Measurements from ENCODE around the gene BBS10.
"Not testable (repeated sequence)": the region's sequence is repeated elsewhere in the genome, so short reads cannot be mapped to it uniquely, and the experiment has no call there.

Gene BBS10

DNA sequence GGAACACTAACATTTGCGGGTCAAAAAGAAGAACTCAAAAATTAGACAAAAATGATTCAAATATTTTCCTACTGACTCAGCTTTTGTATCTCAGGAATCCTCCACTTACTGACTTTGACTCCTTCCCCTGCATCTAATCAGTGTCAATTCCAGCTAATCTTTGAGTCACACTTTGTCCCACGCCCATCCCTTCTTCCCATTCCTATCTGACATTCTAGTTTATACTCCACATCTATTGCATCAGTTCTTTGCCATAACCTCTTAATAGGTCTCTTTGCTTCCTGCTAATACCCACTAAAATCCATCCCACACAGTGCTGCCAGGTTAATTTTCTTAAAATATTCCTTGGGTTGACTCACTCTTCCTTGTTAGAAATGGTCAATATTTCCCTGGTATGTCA lies 19.1 kb downstream of the BBS10 start:
- no peak for DNase-seq

DNA sequence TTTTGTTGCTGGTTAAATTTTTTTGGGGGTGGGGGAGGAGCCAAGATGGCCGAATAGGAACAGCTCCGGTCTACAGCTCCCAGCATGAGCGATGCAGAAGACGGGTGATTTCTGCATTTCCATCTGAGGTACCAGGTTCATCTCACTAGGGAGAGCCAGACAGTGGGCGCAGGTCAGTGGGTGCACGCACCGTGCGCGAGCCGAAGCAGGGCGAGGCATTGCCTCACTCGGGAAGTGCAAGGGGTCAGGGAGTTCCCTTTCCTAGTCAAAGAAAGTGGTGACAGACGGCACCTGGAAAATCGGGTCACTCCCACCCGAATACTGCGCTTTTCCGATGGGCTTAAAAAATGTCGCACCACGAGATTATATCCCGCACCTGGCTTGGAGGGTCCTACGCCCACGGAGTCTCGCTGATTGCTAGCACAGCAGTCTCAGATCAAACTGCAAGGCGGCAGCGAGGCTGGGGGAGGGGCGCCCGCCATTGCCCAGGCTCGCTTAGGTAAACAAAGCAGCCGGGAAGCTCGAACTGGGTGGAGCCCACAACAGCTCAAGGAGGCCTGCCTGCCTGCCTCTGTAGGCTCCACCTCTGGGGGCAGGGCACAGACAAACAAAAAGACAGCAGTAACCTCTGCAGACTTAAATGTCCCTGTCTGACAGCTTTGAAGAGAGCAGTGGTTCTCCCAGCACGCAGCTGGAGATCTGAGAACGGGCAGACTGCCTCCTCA lies 28.5 kb downstream of the BBS10 start:
- DNase-seq = not testable (repeated sequence)

DNA sequence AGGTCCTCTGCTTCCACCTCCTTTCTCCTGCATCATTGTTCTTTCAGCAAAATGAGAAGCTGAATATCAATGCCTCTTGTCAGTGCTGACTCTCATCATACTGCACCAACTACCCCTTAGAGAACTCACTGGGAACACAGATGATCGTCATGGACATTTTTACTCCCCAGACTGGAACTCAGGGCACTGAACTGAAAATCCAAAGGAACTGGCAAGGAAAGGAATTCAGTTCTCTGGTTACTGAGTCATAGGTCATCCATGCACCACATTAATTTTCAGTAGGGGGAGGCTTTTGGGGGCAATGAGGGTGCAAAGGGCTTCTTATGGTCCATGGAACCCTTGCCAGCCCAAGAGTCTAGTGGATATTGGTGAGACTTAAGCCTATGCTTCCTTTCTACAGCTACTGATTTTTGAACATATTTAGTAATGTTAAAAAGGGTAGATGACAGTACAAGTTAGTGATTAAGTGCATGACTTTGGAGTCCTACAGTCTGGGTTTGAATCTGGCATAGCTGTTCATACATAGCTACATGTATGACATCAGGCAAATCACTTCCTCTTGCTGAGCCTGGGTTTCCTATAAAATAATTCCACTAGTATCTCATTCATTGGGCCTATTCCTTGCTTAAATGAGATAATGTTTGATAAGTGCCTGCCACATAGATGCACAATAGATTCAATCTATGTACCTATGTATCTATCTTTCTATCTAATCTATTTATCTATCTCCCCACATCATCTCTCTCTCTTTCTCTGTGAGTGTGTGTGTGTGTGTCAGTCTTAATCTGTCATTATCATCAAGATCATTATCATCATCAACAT lies 29.2 kb downstream of the BBS10 start:
- no peak for DNase-seq

DNA sequence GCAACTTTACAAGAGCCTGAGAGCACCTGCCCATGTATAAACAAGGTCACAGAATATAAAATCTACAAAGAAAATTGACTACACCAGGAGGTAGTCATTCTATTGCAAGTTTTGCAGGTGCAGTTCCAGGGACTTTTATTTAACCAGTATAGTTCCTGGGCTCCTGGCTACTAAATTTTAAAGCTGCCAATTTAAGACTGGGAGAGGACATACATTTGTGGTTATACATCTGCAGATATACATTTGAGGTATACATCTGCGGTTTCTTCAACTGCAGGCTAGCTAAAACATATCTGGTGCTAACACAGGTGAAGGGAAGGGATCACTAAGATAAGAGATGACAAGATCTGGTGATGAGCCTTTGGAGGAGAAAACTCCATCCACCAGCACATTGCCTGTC lies 30.2 kb downstream of the BBS10 start:
- no peak for DNase-seq

DNA sequence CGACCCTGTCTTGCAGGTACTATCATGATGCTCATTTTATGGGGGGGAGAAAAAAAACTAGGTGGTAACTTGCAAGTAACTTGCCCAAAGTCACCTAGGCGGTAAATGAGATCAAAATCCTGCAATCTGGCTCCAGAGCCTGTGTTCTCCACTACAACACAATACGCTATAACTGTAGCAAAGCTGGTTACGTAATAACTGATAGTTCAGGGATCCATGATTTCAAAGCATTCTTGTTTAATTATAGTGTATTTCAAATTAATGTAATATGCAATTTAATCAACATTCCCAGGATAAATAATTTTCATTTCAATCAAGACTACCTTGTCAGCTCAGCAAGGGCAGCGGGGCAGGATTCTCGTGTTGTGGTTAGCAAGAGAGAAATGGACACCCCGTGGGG lies 31.7 kb downstream of the BBS10 start:
- no peak for DNase-seq

DNA sequence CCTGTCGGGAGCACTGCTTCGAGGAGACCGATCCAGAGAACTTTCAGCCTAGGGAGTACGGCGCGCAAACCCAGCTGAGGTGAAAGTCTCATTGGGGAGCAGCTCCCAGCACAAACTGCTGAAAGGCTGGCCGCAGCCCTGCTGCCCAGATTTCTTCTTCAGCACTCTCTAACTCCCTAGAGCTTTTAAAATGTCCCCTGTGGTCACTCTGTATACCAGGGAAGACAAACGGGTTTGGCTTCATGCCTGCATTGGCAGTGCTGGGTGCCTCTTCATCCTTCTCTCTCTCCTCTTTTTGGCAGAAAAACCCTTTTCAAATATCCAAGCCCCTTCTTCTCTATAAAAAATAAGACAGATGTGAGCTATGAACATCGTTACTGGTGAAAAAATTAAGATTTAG lies 34.9 kb downstream of the BBS10 start:
- DNase-seq = no peak

DNA sequence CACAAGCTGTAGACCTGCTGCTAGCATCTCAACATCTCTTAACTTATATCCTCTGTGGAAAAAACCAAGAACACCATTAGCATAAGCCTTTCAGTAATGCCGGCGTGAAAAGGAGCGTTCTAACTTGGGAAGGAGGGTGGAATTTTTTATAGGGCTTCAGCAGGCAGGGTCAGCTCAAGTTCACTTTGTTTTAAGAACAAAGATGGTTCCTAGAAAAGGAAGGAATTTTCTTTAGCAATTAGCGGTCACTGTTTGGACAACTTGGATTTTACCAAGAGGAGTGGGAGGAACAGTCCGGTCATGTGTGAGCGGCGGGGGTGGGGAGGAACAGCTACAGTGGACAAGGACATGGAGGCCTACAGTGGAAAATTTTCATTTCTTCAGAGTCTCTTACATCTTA lies 35.9 kb downstream of the BBS10 start:
- DNase-seq = no peak

DNA sequence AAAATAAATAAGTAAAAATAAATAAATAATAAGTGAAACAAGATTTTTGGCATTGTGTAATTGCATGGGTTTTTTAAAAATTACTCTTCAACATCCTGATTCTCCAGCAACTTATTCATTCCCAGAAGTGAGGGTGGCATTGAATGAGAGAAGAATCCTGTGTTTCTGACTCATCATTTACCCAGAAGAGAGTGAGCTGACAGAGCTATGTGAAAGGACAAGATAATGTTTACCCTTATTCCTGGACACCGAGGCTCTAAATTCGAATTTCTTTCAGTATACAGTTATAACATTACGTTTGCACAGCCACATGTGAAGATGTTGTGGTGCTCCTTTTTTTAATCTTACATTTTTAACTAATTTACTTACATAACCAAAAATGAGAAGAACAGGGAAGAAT lies 36.4 kb downstream of the BBS10 start:
- no peak for DNase-seq

DNA sequence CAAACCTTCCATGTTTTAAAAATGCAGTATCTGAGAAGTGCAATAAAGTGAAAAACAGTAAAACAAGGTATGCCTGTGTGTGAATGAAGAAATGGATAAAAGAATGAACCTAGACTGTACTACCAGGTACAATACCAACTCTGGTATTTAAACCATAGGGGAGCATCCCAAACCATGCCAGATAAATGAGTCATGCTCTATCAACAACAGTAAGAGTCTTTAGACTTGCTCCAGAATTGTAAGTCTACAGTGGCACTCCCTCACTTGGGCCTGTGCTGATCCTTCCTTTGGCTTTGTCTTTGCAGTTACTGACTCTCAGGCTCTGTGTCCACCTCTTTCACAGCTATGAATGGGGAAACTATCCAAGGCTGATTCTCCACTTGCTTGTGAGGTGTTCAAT lies 38.1 kb downstream of the BBS10 start:
- no peak for DNase-seq

DNA sequence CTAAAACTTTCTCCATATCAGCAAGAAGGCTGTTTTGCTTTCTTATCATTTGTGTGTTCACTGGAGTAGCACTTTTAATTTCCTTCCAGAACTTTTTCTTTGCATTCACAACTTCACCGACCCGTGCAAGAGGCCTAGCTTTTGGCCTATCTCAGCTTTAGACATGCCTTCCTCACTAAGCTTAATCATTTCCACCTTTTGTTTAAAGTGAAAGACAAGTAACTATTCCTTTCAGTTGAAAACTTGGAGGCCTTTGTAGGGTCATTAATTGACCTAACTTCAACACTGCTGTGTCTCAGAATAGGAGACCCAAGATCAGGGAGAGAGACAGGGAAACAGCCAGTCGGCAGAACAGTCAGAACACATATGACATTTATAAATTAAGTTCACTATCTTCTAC lies 39.3 kb downstream of the BBS10 start:
- no peak for DNase-seq

DNA sequence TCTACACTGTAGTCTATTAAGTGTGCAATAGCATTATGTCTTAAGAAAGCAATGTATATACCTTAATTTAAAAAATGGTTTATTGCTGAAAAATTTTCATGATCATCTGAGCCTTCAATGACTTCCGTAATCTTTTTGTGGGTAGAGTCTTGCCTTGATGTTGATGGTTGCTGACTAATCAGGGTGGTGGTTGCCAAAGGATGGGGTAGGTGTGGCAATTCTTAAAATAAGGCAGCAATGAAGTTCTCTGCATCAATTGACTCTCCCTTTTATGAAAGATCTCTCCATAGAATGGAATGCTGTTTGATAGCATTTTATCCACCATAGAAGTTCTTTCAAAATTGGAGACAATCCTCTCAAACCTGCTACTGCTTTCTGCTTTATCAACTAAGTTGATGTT lies 41.1 kb downstream of the BBS10 start:
- DNase-seq = no peak

DNA sequence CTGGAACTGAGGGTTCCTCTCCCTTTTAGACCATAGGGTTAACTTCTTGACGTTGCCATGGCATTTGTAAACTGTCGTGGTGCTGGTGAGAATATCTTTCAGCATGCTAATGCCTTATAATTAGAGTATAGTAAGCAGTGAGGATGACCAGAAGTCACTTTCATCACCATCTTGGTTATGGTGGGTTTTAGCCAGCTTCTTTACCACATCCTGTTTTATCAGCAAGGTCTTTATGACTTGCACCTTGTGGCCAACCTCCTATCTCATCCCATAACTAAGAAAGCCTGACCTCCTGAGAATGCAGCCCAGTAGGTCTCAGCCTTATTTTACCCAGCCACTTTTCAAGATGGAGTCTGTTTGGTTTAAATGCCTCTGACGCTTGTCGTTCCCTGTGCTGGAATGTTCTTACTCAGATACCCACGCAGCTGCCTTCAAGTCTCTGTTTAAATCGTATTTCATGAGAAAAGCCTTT lies 44.2 kb downstream of the BBS10 start:
- no peak for DNase-seq

DNA sequence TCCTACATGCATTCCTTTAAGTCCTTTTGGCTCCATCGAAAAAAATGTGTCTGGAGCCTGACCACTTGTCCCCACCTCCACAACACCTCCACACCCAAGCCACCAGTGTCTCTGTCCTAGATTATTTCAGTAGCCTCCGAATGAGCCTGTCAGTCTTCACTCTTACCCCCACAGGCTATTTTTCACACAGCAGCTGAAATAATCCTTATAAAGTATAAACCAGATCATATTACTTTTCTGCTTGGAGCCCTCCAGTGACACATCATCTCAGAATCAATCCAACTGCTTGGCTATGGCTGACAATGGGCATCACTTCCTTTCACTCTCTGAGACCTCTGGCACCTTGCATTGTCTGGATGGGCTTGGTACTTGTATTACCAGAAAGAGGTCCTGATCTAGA lies 44.9 kb downstream of the BBS10 start:
- no peak for DNase-seq

DNA sequence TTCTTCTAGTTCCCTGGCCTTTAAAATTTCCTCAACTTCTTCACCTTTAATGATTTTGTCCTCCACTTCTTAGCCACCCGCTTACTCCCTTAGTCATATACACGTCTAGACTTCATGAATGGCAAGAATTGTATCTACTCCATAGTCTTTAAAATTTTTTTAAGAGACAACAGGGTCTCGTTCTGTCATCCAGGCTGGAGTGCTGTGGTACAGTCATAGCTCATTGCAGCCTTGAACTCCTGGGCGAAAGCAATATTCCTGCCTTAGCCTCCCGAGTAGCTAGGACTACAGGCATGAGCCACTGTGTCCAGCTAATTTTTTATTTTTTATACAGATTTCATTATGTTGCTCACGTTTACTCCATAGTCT lies 47.9 kb downstream of the BBS10 start:
- no peak for DNase-seq

DNA sequence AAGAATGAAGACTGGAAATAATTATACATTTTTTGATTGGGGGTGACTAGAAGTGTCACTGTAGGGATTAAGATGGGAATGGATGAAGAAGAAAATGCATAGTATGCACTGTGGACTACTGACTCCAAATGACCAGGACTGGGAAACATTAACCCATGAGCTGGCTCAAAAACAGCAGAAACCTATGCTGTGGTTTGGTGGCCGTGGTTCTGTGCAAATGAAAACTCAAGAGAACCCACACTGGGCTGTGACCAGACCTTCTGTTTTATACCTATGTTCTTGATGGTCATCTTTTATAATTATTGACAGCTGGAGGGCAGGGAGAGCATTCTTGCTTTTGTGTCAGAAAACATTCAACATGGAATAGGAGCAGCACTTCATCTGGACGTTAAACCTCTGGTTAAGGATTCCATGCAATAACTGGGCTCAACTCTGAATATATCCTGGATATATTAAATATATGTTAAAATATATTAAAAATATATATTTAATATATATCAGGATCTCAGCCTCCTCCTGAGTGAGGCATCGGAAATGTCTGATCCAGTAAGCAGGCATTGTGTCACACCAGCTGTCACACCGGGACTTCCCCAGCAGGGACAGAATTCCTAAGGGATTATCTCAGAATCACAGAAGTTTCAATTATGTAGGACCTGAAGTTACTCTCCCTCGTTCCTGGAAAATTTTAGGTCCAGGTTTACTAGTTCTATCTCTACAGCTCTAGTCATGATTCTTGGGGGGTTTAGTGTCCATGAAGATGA lies 48.5 kb downstream of the BBS10 start:
- no peak for DNase-seq

All from NCI-H510A (cell line).